CD14-positive monocyte (primary cell): ENCODE data around the gene KNDC1. TPM values are rescaled to one million over a fixed set of nuclear protein-coding genes. Genes with fewer than 3 reads are reported as not detected.
A peak's percentile ranks its signal among the peaks of the same experiment; 100 is the strongest.

ENCODE experiments used
- DNase-seq, 3 donors: peaks; one replicate each; pipeline ENCODE4 v3.0.0-alpha.2; 2011 to 2022
- H2AFZ ChIP-seq: 2 replicates; pipeline ENCODE4 v1.6.0; 2012; ENCODE audit warnings: mild to moderate bottlenecking, low read depth, low read length, inconsistent platforms; ENCODE audit not compliant: insufficient read depth, poor library complexity, severe bottlenecking
- H3K27ac ChIP-seq, 2 donors: 1 replicate in 1 of 2; 2 replicates in 1 of 2; pipeline ENCODE4 v1.5.1; 2012 to 2013; ENCODE audit warnings: low read length in 2 of 2, control low read depth in 1 of 2, inconsistent platforms in 1 of 2, low read depth in 1 of 2, mild to moderate bottlenecking in 1 of 2
- H3K27me3 ChIP-seq, 2 donors: one replicate each; pipeline versions ENCODE4 v1.6.0 to v1.6.1; 2011 to 2013; ENCODE audit warnings: low read length in 2 of 2; ENCODE audit not compliant: control insufficient read depth in 2 of 2, insufficient read depth in 2 of 2
- H3K36me3 ChIP-seq, 2 donors: replicated peaks in 1 of 2; 1 replicate in 1 of 2; 2 replicates in 1 of 2; pipeline versions ENCODE4 v1.5.1 to v1.6.1; 2012 to 2013; ENCODE audit warnings: low read length in 2 of 2, control low read depth in 1 of 2, inconsistent platforms in 1 of 2, mild to moderate bottlenecking in 1 of 2; ENCODE audit not compliant: insufficient read depth in 2 of 2, control insufficient read depth in 1 of 2
- H3K4me1 ChIP-seq, 2 donors: 1 replicate in 1 of 2; 2 replicates in 1 of 2; pipeline versions ENCODE4 v1.5.1 to v1.6.1; 2012 to 2013; ENCODE audit warnings: low read length in 2 of 2, control low read depth in 1 of 2, inconsistent platforms in 1 of 2, mild to moderate bottlenecking in 1 of 2, moderate library complexity in 1 of 2; ENCODE audit not compliant: insufficient read depth in 2 of 2, control insufficient read depth in 1 of 2
- H3K4me2 ChIP-seq: replicated peaks from 2 replicates; pipeline ENCODE3; 2012; ENCODE audit warnings: low read length, moderate library complexity, mild to moderate bottlenecking; ENCODE audit not compliant: poor library complexity, severe bottlenecking; ENCODE audit errors: extremely low read depth
- H3K4me3 ChIP-seq, 3 experiments: fragments of 200-600 bp in 1 of 3; sonication (generic) in 1 of 3; replicated peaks in 1 of 3; 1 replicate in 2 of 3; 2 replicates in 1 of 3; pipeline ENCODE4 v1.5.1; 2011 to 2013; ENCODE audit warnings: low read length in 3 of 3, mild to moderate bottlenecking in 3 of 3, control low read depth in 2 of 3, low read depth in 2 of 3, inconsistent platforms in 1 of 3, moderate library complexity in 1 of 3
- H3K79me2 ChIP-seq: 2 replicates; pipeline ENCODE4 v1.6.0; 2012; ENCODE audit warnings: mild to moderate bottlenecking, control low read depth, inconsistent platforms, low read length, moderate library complexity; ENCODE audit not compliant: insufficient read depth
- H3K9ac ChIP-seq: 2 replicates; pipeline ENCODE4 v1.6.0; 2017; ENCODE audit warnings: low read length, mild to moderate bottlenecking; ENCODE audit not compliant: insufficient read depth, poor library complexity, severe bottlenecking
- H3K9me3 ChIP-seq, 2 donors: replicated peaks in 1 of 2; 1 replicate in 1 of 2; 2 replicates in 1 of 2; pipeline versions ENCODE4 v1.5.1 to v1.6.1; 2012 to 2013; ENCODE audit warnings: low read length in 2 of 2, control low read depth in 1 of 2; ENCODE audit not compliant: control insufficient read depth in 1 of 2, insufficient read depth in 1 of 2
- H4K20me1 ChIP-seq: 2 replicates; pipeline ENCODE4 v1.6.0; 2012; ENCODE audit warnings: mild to moderate bottlenecking, low read length, control low read depth, moderate library complexity; ENCODE audit not compliant: insufficient read depth
- H3K27ac Mint-ChIP-seq, 7 donors: one replicate each; pipeline ENCODE4 v1.8.0; 2020; ENCODE audit warnings: mild to moderate bottlenecking in 7 of 7, mixed read lengths in 7 of 7, moderate library complexity in 6 of 7, inconsistent platforms in 2 of 7
- H3K27me3 Mint-ChIP-seq, 3 donors: one replicate each; pipeline ENCODE4 v1.8.0; 2021 to 2022; ENCODE audit warnings: low read depth in 3 of 3, mild to moderate bottlenecking in 3 of 3, mixed read lengths in 3 of 3, moderate library complexity in 3 of 3, inconsistent platforms in 1 of 3
- H3K36me3 Mint-ChIP-seq, 2 donors: one replicate each; pipeline ENCODE4 v1.8.0; 2020; ENCODE audit warnings: mixed read lengths in 2 of 2, inconsistent platforms in 1 of 2, mild to moderate bottlenecking in 1 of 2
- H3K4me1 Mint-ChIP-seq: one replicate; pipeline ENCODE4 v1.8.0; 2020; ENCODE audit warnings: mild to moderate bottlenecking, mixed read lengths
- H3K4me3 Mint-ChIP-seq, 2 donors: one replicate each; pipeline ENCODE4 v1.8.0; 2020; ENCODE audit warnings: mild to moderate bottlenecking in 2 of 2, mixed read lengths in 2 of 2, moderate library complexity in 1 of 2
- H3K9me3 Mint-ChIP-seq, 7 donors: one replicate each; pipeline ENCODE4 v1.8.0; 2020 to 2022; ENCODE audit warnings: mixed read lengths in 7 of 7, mild to moderate bottlenecking in 6 of 7, moderate library complexity in 6 of 7, inconsistent platforms in 2 of 7
- CTCF ChIP-seq: fragments of 200-600 bp; IDR thresholded peaks from one replicate; pipeline ENCODE4 v1.8.0; 2022; ENCODE audit warnings: antibody characterized with exemption, mild to moderate bottlenecking
- WGBS: methylation state at CpG from one replicate; pipeline ENCODE4 v1.1.5; 2013; ENCODE audit warnings: missing lambda C conversion rate; ENCODE audit not compliant: insufficient coverage; 5-methylcytosine and 5-hydroxymethylcytosine counted together
- intact Hi-C, 2 donors: fragments of 100-400 bp; cut with micrococcal nuclease; formaldehyde crosslinking; loops; one replicate each; pipeline versions ENCODE4 v1.15.0 to v1.15.1; 2023
- polyA plus RNA-seq, 3 donors: library from polyadenylated mRNA; depleted of rRNA in 1 of 3; unstranded in 2 of 3; stranded (reverse) in 1 of 3; fragments of 300-500 nt in 2 of 3; fragments of >200 nt in 1 of 3; fragmentation: Illumina TruSeq in 2 of 3; gene quantifications; 1 replicate in 2 of 3; 2 replicates in 1 of 3; pipeline ENCODE4 v1.2.3, GENCODE V29; 2012 to 2021

Gene KNDC1
- polyA plus RNA-seq, 3 donors, result 0.22 to 0.80 TPM; not detected in 1

- no peaks in the 10 kb centered on the region for H3K79me2 ChIP-seq
- Mint-ChIP-seq H3K27me3 (peaks cover 33 to 78% (median 57%) of the 10 kb centered on the region in 3 donors), H3K36me3 (peaks cover 9 to 13% of the 10 kb centered on the region in 2 donors), H3K27ac (peak within 1 kb of the TSS in 3 of 7 donors; percentile 57 to 71 (median 61)), H3K9me3 (peaks cover 0 to 6% (median 4%) of the 10 kb centered on the region in 7 donors), H3K4me1 (peaks cover 32% of the 10 kb centered on the region), H3K4me3 (peak within 1 kb of the TSS; percentile 73 to 82)
- no peaks in the 10 kb centered on the region for H3K9me3 ChIP-seq
- peaks cover 6% of the 10 kb centered on the region for H4K20me1 ChIP-seq
- intact Hi-C loops, result loop anchor here (2.0 to 10.0 kb wide), 3 partner anchors 19 to 93 kb away; no protein-coding TSS in a partner anchor
- H3K4me3 ChIP-seq, result peak within 1 kb of the TSS; percentile 40 to 76 (median 55)
- peaks cover 64 to 71% of the 10 kb centered on the region in 2 donors for H3K4me1 ChIP-seq
- DNase-seq, result no peak
- peak within 1 kb of the TSS; percentile 87 for H3K9ac ChIP-seq
- peaks cover 3 to 55% of the 10 kb centered on the region in 2 donors for H3K27me3 ChIP-seq
- H3K4me2 ChIP-seq, result peak within 1 kb of the TSS; percentile 74
- peak within 1 kb of the TSS; percentile 74 for H2AFZ ChIP-seq
- TF ChIP-seq CTCF, result no peak
- no peaks in the 10 kb centered on the region for H3K36me3 ChIP-seq
- WGBS, result 51% methylated on average over 41 of the region's 60 CpGs
- peak within 1 kb of the TSS in 1 of 2 donors; percentile 89 for H3K27ac ChIP-seq
These were observed 77.8 kb downstream of the KNDC1 start, which contains the start of gene VENTX for GRCh38 chr10:133237588-133238465. TSS of gene VENTX (plus strand) at chr10:133237855. CDS start at chr10:133237915, 60 bp downstream.

GRCh38 chr10:133238466-133238804 lies 78.4 kb downstream of the KNDC1 start:
- Histone ChIP-seq H3K4me1 (peaks cover 64 to 71% of the 10 kb centered on the region in 2 donors), H3K79me2 (no peaks in the 10 kb centered on the region), H3K36me3 (no peaks in the 10 kb centered on the region), H3K4me2 (peak overlapping the region; percentile 74), H4K20me1 (peaks cover 6% of the 10 kb centered on the region), H3K9me3 (no peaks in the 10 kb centered on the region), H2AFZ (no peak overlapping the region), H3K27ac (no peak overlapping the region), H3K4me3 (peak overlapping the region in 1 of 3 experiments; percentile 76), H3K27me3 (peaks cover 3 to 53% of the 10 kb centered on the region in 2 donors), H3K9ac (no peak overlapping the region)
- Mint-ChIP-seq H3K4me3 (peak overlapping the region in 1 of 2 donors; percentile 82), H3K27ac (peak overlapping the region in 1 of 7 donors; percentile 5), H3K9me3 (peaks cover 0 to 4% (median 3%) of the 10 kb centered on the region in 7 donors), H3K27me3 (peaks cover 35 to 75% (median 54%) of the 10 kb centered on the region in 3 donors), H3K36me3 (peaks cover 9 to 13% of the 10 kb centered on the region in 2 donors), H3K4me1 (peaks cover 32% of the 10 kb centered on the region)
- DNase-seq, result no peak
- WGBS, result 95% methylated on average over 13 of the region's 15 CpGs
- intact Hi-C loops, result loop anchor here in 1 of 2 donors (10.0 kb wide), 1 partner anchor 94 kb away; no protein-coding TSS in a partner anchor
- no peak for TF ChIP-seq CTCF
